Measurements from ENCODE around the gene TM2D1. TPM values are rescaled to one million over a fixed set of nuclear protein-coding genes. Genes with fewer than 3 reads are reported as not detected.

TM2D1 gene
- polyA plus RNA-seq, 1 donor from 2014 or later: 161 TPM

- no peak for TF ChIP-seq POLR2AphosphoS5 (IDR thresholded peaks at IDR 0.05)
- no peak for TF ChIP-seq SMC3 (conservative IDR thresholded peaks at IDR 0.05; ENCODE audit: poor library complexity)
- TF ChIP-seq MXI1 (conservative IDR thresholded peaks at IDR 0.05; ENCODE audit: poor library complexity, severe bottlenecking): no peak
- no peak for TF ChIP-seq RAD21 (conservative IDR thresholded peaks at IDR 0.05)
- no peak for TF ChIP-seq EP300 (conservative IDR thresholded peaks at IDR 0.05; ENCODE audit: poor library complexity, severe bottlenecking)
- TF ChIP-seq TAF1 (IDR thresholded peaks at IDR 0.05; ENCODE audit: low read depth): no peak
- H2AFZ ChIP-seq (ENCODE audit: low read depth, low read length): no peak overlapping the region
- no peaks in the 10 kb centered on the region for H3K79me2 ChIP-seq (replicated peaks; ENCODE audit: insufficient read depth, low read length)
- no peak overlapping the region for H3K9ac ChIP-seq (ENCODE audit: low read length)
- H3K36me3 ChIP-seq (ENCODE audit: insufficient read depth, low read length): no peaks in the 10 kb centered on the region
- H3K4me3 ChIP-seq (ENCODE audit: low read length): no peak overlapping the region
- H3K9me2 ChIP-seq (ENCODE audit: insufficient read depth, low read length): no peaks in the 10 kb centered on the region
- no peaks in the 10 kb centered on the region for H3F3A ChIP-seq (ENCODE audit: insufficient read depth, low read length, poor library complexity, severe bottlenecking)
- H3K4me2 ChIP-seq (ENCODE audit: low read length): no peak overlapping the region
- no peaks in the 10 kb centered on the region for H3K9me3 ChIP-seq (ENCODE audit: low read length)
- no peaks in the 10 kb centered on the region for H4K20me1 ChIP-seq (ENCODE audit: insufficient read depth)
- H3K27me3 ChIP-seq (ENCODE audit: insufficient read depth, low read depth, low read length): no peaks in the 10 kb centered on the region
- no peak overlapping the region for H3K27ac ChIP-seq (ENCODE audit: low read length)
These were observed 80.6 kb downstream of the TM2D1 start for GRCh38 chr1:61644303-61644702.

GRCh38 chr1:61642475-61643232 is 82.3 kb downstream of the TM2D1 start:
- no peaks in the 10 kb centered on the region for H3F3A ChIP-seq (ENCODE audit: insufficient read depth, low read length, poor library complexity, severe bottlenecking)
- no peak overlapping the region for H2AFZ ChIP-seq (ENCODE audit: low read depth, low read length)
- no peaks in the 10 kb centered on the region for H3K9me3 ChIP-seq (ENCODE audit: low read length)
- no peak overlapping the region for H3K4me3 ChIP-seq (ENCODE audit: low read length)
- no peaks in the 10 kb centered on the region for H3K9me2 ChIP-seq (ENCODE audit: insufficient read depth, low read length)
- no peak for TF ChIP-seq SMC3 (conservative IDR thresholded peaks at IDR 0.05; ENCODE audit: poor library complexity)
- no peak for TF ChIP-seq EP300 (conservative IDR thresholded peaks at IDR 0.05; ENCODE audit: poor library complexity, severe bottlenecking)
- TF ChIP-seq CTCF (IDR thresholded peaks at IDR 0.05; ENCODE audit: poor library complexity, severe bottlenecking): no peak
- no peak for TF ChIP-seq RAD21 (conservative IDR thresholded peaks at IDR 0.05)
- no peak for TF ChIP-seq TAF1 (IDR thresholded peaks at IDR 0.05; ENCODE audit: low read depth)
- no peak for TF ChIP-seq REST (IDR thresholded peaks at IDR 0.05; ENCODE audit: borderline replicate concordance)
- TF ChIP-seq POLR2AphosphoS5 (IDR thresholded peaks at IDR 0.05): no peak
- TF ChIP-seq EZH2 (IDR thresholded peaks at IDR 0.05; ENCODE audit: borderline replicate concordance, insufficient read depth, low read length, poor library complexity, severe bottlenecking): no peak
- no peak for TF ChIP-seq MXI1 (conservative IDR thresholded peaks at IDR 0.05; ENCODE audit: poor library complexity, severe bottlenecking)
- no peaks in the 10 kb centered on the region for H4K20me1 ChIP-seq (ENCODE audit: insufficient read depth)
- H3K4me2 ChIP-seq (ENCODE audit: low read length): no peak overlapping the region
- no peak overlapping the region for H3K27ac ChIP-seq (ENCODE audit: low read length)
- H3K36me3 ChIP-seq (ENCODE audit: insufficient read depth, low read length): no peaks in the 10 kb centered on the region
- H3K79me2 ChIP-seq (replicated peaks; ENCODE audit: insufficient read depth, low read length): no peaks in the 10 kb centered on the region
- no peak overlapping the region for H3K9ac ChIP-seq (ENCODE audit: low read length)
- H3K27me3 ChIP-seq (ENCODE audit: insufficient read depth, low read depth, low read length): no peaks in the 10 kb centered on the region

Data from neural cell (in vitro differentiated cells).